ENCODE results near the gene RIMS4. TPM values are rescaled to one million over a fixed set of nuclear protein-coding genes. Genes with fewer than 3 reads are reported as not detected.

The RIMS4 gene
- total RNA-seq, 5 donors from 2014 or later (not counting 1 experiment from before 2014, with no cell fraction given), result 0.06 to 0.12 TPM; not detected in 3

Other genes with a start within 250 kb of the RIMS4 start
- 1 to 10 TPM; 2.1 to 7.7 (median 4.7) TPM for gene PKIG, start 228.0 kb downstream of the RIMS4 start, total RNA-seq
- gene ADA, start 158.8 kb downstream of the RIMS4 start, total RNA-seq, result 10 to 100 TPM; 21.9 to 42.1 (median 33.3) TPM
- under 1 TPM in 3 of 5 donors, not detected in 2; 0.13 to 0.41 (median 0.29) TPM for gene CCN5, start 95.2 kb downstream of the RIMS4 start, total RNA-seq
- under 1 TPM in 1 of 5 donors, not detected in 4; 0.13 TPM for gene KCNK15, start 64.7 kb downstream of the RIMS4 start, total RNA-seq
- gene YWHAB, start 75.2 kb upstream of the RIMS4 start, total RNA-seq, result 100 to 1,000 TPM; 198 to 233 (median 205) TPM
- 10 to 100 TPM; 45.6 to 66.2 (median 58.2) TPM for gene PABPC1L, start 99.5 kb upstream of the RIMS4 start, total RNA-seq
- 10 to 100 TPM in 3 of 5 donors, 1 to 10 TPM in 2; 7.8 to 12.8 (median 11.4) TPM for gene TOMM34, start 149.9 kb upstream of the RIMS4 start, total RNA-seq
- 100 to 1,000 TPM; 244 to 315 (median 271) TPM for gene STK4, start 156.0 kb upstream of the RIMS4 start, total RNA-seq

Measured in T-cell (primary cell).